ENCODE measurements around the gene ZBP1. TPM values are rescaled to one million over a fixed set of nuclear protein-coding genes. Genes with fewer than 3 reads are reported as not detected.

The ZBP1 gene
- total RNA-seq, 1 donor from 2014 or later = 0.32 TPM

GRCh38 chr20:57655809-57656155, 35.6 kb upstream of the ZBP1 start:
- intact Hi-C loops (cut with micrococcal nuclease) = no loop called here
- H3K4me1 Mint-ChIP-seq (ENCODE audit: low read depth) = peaks cover 5% of the 10 kb centered on the region
- DNase-seq (ENCODE audit: low spot score) = no peak
- no peak overlapping the region for H3K27ac Mint-ChIP-seq
- H3K9me3 Mint-ChIP-seq = no peaks in the 10 kb centered on the region
- no peaks in the 10 kb centered on the region for H3K36me3 Mint-ChIP-seq (ENCODE audit: low read depth)
- no peaks in the 10 kb centered on the region for H3K27me3 Mint-ChIP-seq (ENCODE audit: low read depth)
- H3K4me3 Mint-ChIP-seq (ENCODE audit: low read depth) = no peak overlapping the region

GRCh38 chr20:57654998-57655808, 35.0 kb upstream of the ZBP1 start:
- Mint-ChIP-seq H3K27ac (no peak overlapping the region), H3K27me3 (ENCODE audit: low read depth) (no peaks in the 10 kb centered on the region), H3K4me1 (ENCODE audit: low read depth) (peaks cover 5% of the 10 kb centered on the region), H3K36me3 (ENCODE audit: low read depth) (no peaks in the 10 kb centered on the region), H3K9me3 (no peaks in the 10 kb centered on the region), H3K4me3 (ENCODE audit: low read depth) (no peak overlapping the region)
- intact Hi-C loops (cut with micrococcal nuclease) = loop anchor here (1.0 kb wide), 1 partner anchor 524 kb away; no protein-coding TSS in a partner anchor
- DNase-seq (ENCODE audit: low spot score) = no peak

- no peaks in the 10 kb centered on the region for H3K36me3 Mint-ChIP-seq (ENCODE audit: low read depth)
- intact Hi-C loops (cut with micrococcal nuclease) = loop anchor here (1.0 kb wide), 1 partner anchor 525 kb away; no protein-coding TSS in a partner anchor
- no peak overlapping the region for H3K4me3 Mint-ChIP-seq (ENCODE audit: low read depth)
- peaks cover 5% of the 10 kb centered on the region for H3K4me1 Mint-ChIP-seq (ENCODE audit: low read depth)
- no peaks in the 10 kb centered on the region for H3K27me3 Mint-ChIP-seq (ENCODE audit: low read depth)
- no peak overlapping the region for H3K27ac Mint-ChIP-seq
- DNase-seq (ENCODE audit: low spot score) = peak; percentile 31
- H3K9me3 Mint-ChIP-seq = no peaks in the 10 kb centered on the region
Measured at GRCh38 chr20:57654363-57654997, 34.3 kb upstream of the ZBP1 start.

- no peak for DNase-seq (ENCODE audit: low spot score)
- no peaks in the 10 kb centered on the region for H3K9me3 Mint-ChIP-seq
- no peak overlapping the region for H3K27ac Mint-ChIP-seq
- no peaks in the 10 kb centered on the region for H3K27me3 Mint-ChIP-seq (ENCODE audit: low read depth)
- H3K36me3 Mint-ChIP-seq (ENCODE audit: low read depth) = no peaks in the 10 kb centered on the region
- intact Hi-C loops (cut with micrococcal nuclease) = loop anchor here (1.0 kb wide), 1 partner anchor 525 kb away; no protein-coding TSS in a partner anchor
- H3K4me1 Mint-ChIP-seq (ENCODE audit: low read depth) = peaks cover 5% of the 10 kb centered on the region
- no peak overlapping the region for H3K4me3 Mint-ChIP-seq (ENCODE audit: low read depth)
Measured at GRCh38 chr20:57653910-57654309, 33.7 kb upstream of the ZBP1 start.

- Mint-ChIP-seq H3K27me3 (ENCODE audit: low read depth) (peaks cover under 1% of the 10 kb centered on the region), H3K27ac (no peak overlapping the region), H3K4me1 (ENCODE audit: low read depth) (peaks cover 5% of the 10 kb centered on the region), H3K9me3 (no peaks in the 10 kb centered on the region), H3K4me3 (ENCODE audit: low read depth) (no peak overlapping the region), H3K36me3 (ENCODE audit: low read depth) (no peaks in the 10 kb centered on the region)
- intact Hi-C loops (cut with micrococcal nuclease) = no loop called here
- no peak for DNase-seq (ENCODE audit: low spot score)
Measured at GRCh38 chr20:57653546-57653900, 33.3 kb upstream of the ZBP1 start.

GRCh38 chr20:57652606-57653545, 32.6 kb upstream of the ZBP1 start:
- no peaks in the 10 kb centered on the region for H3K9me3 Mint-ChIP-seq
- peaks cover under 1% of the 10 kb centered on the region for H3K4me1 Mint-ChIP-seq (ENCODE audit: low read depth)
- no peak overlapping the region for H3K4me3 Mint-ChIP-seq (ENCODE audit: low read depth)
- no peak for DNase-seq (ENCODE audit: low spot score)
- H3K27ac Mint-ChIP-seq = no peak overlapping the region
- peaks cover 3% of the 10 kb centered on the region for H3K27me3 Mint-ChIP-seq (ENCODE audit: low read depth)
- no peaks in the 10 kb centered on the region for H3K36me3 Mint-ChIP-seq (ENCODE audit: low read depth)
- intact Hi-C loops (cut with micrococcal nuclease) = no loop called here

- H3K4me1 Mint-ChIP-seq (ENCODE audit: low read depth) = no peaks in the 10 kb centered on the region
- H3K9me3 Mint-ChIP-seq = no peaks in the 10 kb centered on the region
- intact Hi-C loops (cut with micrococcal nuclease) = no loop called here
- H3K27ac Mint-ChIP-seq = no peak overlapping the region
- H3K27me3 Mint-ChIP-seq (ENCODE audit: low read depth) = peaks cover 3% of the 10 kb centered on the region
- no peak overlapping the region for H3K4me3 Mint-ChIP-seq (ENCODE audit: low read depth)
- DNase-seq (ENCODE audit: low spot score) = no peak
- no peaks in the 10 kb centered on the region for H3K36me3 Mint-ChIP-seq (ENCODE audit: low read depth)
Measured at GRCh38 chr20:57651881-57652605, 31.8 kb upstream of the ZBP1 start.

- no peaks in the 10 kb centered on the region for H3K4me1 Mint-ChIP-seq (ENCODE audit: low read depth)
- H3K4me3 Mint-ChIP-seq (ENCODE audit: low read depth) = no peak overlapping the region
- intact Hi-C loops (cut with micrococcal nuclease) = no loop called here
- no peak for DNase-seq (ENCODE audit: low spot score)
- H3K27ac Mint-ChIP-seq = no peak overlapping the region
- no peaks in the 10 kb centered on the region for H3K9me3 Mint-ChIP-seq
- H3K27me3 Mint-ChIP-seq (ENCODE audit: low read depth) = peaks cover 8% of the 10 kb centered on the region
- H3K36me3 Mint-ChIP-seq (ENCODE audit: low read depth) = no peaks in the 10 kb centered on the region
Measured at GRCh38 chr20:57650756-57651483, 30.7 kb upstream of the ZBP1 start.

- Mint-ChIP-seq H3K36me3 (ENCODE audit: low read depth) (no peaks in the 10 kb centered on the region), H3K4me1 (ENCODE audit: low read depth) (no peaks in the 10 kb centered on the region), H3K4me3 (ENCODE audit: low read depth) (no peak overlapping the region), H3K27ac (no peak overlapping the region), H3K9me3 (no peaks in the 10 kb centered on the region), H3K27me3 (ENCODE audit: low read depth) (peaks cover 11% of the 10 kb centered on the region)
- intact Hi-C loops (cut with micrococcal nuclease) = no loop called here
- DNase-seq (ENCODE audit: low spot score) = no peak
Measured at GRCh38 chr20:57650266-57650665, 30.0 kb upstream of the ZBP1 start.

- Mint-ChIP-seq H3K4me3 (ENCODE audit: low read depth) (no peak overlapping the region), H3K9me3 (no peaks in the 10 kb centered on the region), H3K4me1 (ENCODE audit: low read depth) (no peaks in the 10 kb centered on the region), H3K36me3 (ENCODE audit: low read depth) (no peaks in the 10 kb centered on the region), H3K27me3 (ENCODE audit: low read depth) (peaks cover 18% of the 10 kb centered on the region), H3K27ac (no peak overlapping the region)
- DNase-seq (ENCODE audit: low spot score) = no peak
- intact Hi-C loops (cut with micrococcal nuclease) = no loop called here
Measured at GRCh38 chr20:57649617-57650015, 29.4 kb upstream of the ZBP1 start.

- intact Hi-C loops (cut with micrococcal nuclease) = no loop called here
- no peaks in the 10 kb centered on the region for H3K36me3 Mint-ChIP-seq (ENCODE audit: low read depth)
- H3K9me3 Mint-ChIP-seq = no peaks in the 10 kb centered on the region
- peaks cover 21% of the 10 kb centered on the region for H3K27me3 Mint-ChIP-seq (ENCODE audit: low read depth)
- no peaks in the 10 kb centered on the region for H3K4me1 Mint-ChIP-seq (ENCODE audit: low read depth)
- no peak overlapping the region for H3K27ac Mint-ChIP-seq
- no peak for DNase-seq (ENCODE audit: low spot score)
- H3K4me3 Mint-ChIP-seq (ENCODE audit: low read depth) = no peak overlapping the region
Measured at GRCh38 chr20:57648878-57649616, 28.8 kb upstream of the ZBP1 start.
